ENCODE results near the gene ROPN1.
"Not testable (repeated sequence)": the region's sequence is repeated elsewhere in the genome, so short reads cannot be mapped to it uniquely, and the experiment has no call there.

The ROPN1 gene

DNA sequence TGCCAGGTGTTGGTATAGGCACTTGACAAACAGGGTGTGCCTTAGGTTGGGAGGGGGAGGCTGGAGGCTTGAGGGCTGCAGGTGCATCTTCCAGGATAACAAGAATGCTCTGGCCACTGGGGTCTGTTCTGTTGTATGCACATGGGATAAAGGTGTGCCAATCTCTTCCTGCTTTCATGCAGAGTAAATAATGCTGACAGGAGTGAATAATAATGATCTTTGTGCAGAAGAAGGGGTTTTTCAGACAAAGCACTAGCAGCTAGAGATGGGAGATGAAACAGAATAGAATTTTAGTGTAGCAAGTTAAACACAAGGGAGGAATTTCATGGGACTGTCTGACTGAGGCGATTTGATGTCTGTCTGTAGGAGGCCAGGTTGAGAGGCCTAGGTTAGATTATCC lies 1.9 kb upstream of the ROPN1 start:
- DNase-seq = no peak

DNA sequence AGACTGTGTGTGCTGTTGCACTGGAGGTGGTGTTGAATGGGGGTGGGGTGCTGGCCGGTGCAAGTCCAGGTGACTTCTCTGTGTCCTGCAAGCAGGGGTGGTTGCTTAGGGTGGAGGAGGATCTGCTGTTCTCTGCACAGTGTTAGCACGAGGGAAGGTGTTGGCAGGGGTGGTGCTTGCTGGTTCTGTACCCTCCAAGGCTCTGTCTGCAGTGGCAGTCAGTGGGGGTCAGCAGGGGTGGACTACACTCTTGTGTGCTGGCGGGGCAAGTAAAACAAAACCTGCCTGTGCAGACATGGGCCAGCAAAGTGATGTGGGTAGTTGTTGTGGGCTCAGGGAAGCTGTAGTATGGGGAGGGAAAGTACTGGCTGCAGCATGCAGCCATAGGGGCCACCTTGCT lies 5.5 kb downstream of the ROPN1 start:
- DNase-seq = no peak

DNA sequence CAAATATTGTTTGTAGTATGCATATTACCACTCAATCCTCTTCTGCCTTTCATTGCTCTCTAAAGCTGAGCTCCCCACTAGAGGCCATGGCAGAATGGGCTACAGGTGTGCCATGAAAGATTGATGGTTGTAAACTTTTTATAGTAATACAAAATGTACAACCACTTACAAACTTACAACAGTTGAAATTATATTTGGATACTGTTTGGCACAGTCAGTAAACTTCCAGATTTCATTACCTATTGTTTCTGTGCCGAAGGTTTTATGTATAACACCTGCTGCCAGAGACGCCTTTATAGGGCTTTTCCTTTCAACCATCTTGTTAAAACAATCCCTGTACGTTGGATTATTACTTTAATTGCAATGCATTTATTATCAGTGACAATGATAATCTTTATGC lies 7.0 kb downstream of the ROPN1 start:
- DNase-seq = no peak

DNA sequence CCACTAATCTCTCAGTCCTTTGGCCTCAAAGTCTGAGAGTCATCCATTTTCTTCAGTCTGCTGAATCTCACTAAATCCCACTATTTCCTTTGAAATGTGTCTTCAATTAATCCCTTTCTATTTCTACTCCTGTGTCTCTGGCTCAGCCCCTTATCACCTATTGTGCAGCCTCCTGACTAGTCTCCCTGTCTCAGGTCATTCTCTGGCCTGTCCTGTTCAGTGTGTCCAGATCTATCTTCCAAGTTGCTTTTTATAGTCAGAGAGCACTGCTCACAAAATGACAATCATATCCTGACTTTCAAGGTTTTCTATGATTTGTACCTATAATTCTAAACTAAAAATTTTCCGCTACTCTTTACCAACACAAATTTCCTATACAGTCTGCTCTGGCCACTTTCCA lies 7.6 kb downstream of the ROPN1 start:
- DNase-seq = no peak

DNA sequence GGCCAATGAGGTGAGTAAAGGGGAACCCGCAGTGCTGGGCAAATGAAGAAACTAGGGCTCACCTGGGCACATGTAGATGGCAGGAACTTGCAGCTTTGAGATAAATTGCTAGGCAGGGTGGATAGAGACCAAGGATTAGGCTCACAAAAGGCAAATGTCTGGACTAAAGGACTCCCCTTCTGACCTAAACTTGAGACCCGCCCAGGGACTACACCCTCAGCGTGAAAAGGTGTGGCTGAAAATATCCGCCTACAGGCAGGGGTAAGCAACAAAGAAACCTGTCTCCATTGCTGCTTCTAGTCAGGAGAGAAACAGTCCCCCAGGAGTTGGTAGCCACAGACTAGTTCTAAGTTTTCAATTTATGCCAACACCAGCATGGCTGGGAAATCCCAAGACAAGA lies 10.6 kb downstream of the ROPN1 start:
- DNase-seq = not testable (repeated sequence)

DNA sequence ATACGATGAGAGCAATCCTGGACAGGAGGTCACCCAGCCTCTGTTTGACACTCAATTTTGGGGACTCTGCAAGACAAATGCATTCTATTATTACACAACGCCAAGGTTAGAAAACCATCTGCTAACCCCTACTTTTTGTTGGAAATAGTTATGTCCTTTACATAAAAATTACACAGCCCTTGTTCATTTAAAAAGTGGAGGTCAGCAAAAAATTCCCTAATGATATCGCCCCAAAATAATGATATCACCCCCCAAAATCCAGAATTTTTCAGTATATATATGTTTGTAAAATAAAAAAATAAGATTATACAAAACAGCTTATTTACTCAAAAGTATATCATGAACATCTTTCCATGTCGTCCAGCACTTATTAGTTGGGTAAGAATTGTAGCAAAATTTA lies 11.4 kb downstream of the ROPN1 start:
- DNase-seq = no peak

DNA sequence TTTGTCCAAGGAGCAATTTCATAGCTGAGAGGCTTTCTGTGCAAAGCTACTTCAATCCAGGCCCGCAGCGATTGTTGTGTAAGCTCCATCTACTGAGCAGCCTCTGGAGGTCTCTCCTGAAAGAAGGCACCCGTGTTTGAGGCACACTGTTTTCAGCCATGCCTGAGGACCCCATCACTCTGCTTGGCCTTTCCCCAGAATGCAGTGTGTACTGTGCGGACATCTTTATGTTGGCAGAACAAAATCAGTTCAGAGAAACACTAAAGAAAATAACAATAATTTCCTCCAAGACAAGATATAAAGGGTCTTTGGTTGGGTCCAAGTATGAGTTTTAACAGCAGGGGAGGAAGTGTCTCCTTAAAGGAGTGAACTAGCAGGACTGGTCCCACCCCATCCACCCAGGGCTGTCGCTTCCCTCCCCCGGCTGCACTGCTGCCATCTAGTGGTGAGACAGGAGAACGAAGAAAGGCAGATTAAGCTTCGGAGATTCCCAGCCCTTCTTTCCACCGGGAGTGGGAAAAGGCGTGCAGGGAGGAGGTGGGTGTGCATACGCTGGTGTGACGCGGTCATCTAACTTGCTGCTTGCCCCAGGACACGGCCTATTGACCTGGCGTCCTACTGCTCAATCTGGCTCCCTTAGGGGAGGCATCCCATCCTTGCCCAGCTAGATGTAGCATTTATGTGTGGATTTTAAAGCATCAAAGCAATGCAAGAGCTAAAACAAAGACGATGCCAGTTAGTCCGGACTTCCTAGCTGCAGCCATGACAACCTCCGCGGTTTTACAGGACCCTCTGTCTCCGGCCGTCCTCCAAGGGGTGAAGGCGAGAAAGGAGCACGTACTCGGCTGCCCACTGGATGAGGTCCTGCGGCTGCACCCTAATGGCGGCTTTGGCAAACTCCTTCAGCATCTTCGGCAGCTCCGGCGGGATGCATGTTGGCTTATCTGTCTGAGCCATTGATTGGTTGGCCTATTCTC lies 12.1 kb downstream of the ROPN1 start:
- not testable (repeated sequence) for DNase-seq

DNA sequence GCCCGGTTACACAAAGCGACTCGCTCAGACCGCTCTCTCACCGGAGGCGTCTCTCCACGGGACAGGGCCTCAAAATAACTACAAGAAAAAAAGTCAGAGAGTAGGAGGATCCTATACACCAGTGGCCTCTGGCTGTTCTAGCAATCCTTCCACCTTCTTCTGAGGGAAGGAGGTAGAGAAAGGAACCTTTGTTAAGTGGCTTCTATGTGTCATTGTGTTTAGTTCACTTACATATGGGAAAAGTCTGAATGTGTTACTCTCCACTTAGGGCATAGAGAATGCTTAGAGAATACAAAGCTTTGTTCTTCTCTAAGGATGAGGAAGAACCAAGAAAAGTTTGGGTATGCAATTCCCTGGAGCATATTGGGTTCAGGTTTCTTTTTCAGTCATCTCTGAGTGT lies 15.0 kb downstream of the ROPN1 start:
- DNase-seq = not testable (repeated sequence)

DNA sequence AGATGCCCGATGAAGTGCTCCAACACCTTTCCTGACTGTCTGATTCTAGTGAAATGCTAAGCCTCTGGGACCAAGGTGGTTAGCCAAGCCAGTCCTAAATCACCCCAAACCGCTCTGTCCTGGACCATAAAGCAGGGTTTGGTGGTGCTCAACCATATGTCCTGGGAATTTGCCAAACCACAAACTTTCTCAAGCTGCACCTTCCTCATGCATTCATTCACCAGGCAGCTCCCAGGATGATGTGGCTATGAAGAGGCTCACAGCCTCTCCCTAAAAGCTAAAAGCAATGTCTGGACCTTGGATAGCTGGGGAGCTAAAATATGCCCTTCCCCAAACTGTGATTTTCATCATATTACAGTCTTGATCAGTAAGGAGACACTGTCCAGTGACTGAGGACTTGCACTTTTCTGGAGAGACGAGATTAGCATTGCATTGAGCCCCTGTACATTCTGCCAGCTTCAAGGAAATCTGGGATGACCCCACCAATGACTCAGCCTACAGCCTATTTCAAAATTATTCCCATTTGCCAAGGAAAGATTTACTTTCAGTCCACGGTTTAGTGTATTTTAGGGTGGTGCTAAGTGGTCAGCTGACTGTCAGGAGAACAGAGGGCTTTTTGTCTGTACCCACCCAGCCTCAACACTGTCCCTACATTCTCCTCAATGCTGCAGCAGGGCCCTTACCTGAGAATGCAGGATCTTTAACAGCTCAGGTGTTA lies 15.6 kb downstream of the ROPN1 start:
- DNase-seq = not testable (repeated sequence)

DNA sequence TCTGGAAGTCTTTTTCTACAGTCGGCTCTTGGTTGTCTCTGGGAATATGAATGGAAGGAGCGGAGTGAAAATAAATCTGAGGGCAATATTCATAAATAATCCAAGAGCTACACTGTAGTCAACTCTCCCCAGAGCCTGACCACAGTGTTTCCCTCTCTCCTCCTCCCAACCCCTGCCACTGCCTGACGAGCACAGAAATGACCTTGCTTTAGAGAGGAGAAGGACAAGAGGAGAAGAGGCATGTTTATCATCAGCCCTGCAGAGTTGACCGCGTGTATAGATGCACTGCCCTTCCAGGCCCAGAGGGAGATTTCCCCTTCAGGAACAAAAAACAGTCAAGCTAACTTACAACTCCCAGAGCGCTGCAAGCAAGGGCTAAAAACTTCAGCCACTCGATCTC lies 16.9 kb downstream of the ROPN1 start:
- DNase-seq = not testable (repeated sequence)

DNA sequence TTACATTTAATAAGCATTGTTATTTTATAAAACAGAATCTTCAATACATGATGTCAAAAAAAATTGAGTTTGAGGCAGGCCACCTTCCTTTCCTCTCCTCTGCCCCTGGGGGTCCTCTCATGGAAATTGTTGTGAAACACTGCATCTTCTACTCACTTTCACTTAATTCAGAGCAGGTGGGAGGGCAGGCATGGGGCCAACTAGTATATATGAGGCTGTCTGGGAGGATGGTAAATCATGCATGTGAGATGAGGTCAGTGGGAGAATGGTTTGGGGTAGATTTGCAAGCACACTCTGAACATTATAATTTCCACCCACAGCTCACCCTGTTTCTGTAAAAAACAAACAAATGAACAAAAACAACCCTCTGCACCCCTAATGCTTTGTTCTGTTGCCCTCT lies 20.5 kb downstream of the ROPN1 start:
- no peak for DNase-seq

DNA sequence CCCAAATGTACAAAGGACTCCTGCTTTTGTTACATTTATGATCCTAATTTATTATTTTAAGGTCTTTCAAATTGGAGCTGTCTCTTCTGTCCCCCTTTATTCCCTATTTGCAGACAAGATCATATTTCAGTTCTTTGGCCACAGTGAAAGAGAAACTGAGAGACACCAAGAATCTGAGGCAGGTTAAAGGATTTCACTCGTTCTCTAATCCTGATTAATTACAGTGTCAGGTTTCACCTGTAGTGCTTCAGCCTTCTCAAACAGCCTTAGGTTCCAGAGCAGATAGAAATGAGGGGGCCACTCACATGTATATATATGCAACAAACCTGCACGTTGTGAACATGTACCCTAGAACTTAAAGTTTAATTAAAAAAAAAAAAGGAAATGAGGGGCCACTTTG lies 24.7 kb downstream of the ROPN1 start:
- not testable (repeated sequence) for DNase-seq

DNA sequence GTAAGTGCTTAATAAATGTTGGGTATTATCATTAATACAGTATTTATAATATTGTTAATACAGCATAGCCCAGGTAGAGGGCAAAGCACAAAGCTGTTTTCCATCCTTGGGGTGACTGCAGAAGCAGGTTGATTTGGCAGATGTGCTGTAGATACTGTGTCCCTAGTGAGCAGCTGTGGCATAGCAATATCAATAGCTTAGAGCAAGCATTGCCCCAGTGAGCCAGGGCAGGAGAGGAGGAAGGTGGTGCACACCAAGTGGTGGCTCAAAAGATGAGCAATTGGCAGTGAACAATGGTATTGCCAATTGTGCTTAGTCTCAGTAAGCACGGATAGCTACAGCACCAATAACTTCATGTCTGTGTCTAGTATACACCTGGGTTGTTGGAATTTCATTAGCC lies 25.1 kb downstream of the ROPN1 start:
- DNase-seq = not testable (repeated sequence)

DNA sequence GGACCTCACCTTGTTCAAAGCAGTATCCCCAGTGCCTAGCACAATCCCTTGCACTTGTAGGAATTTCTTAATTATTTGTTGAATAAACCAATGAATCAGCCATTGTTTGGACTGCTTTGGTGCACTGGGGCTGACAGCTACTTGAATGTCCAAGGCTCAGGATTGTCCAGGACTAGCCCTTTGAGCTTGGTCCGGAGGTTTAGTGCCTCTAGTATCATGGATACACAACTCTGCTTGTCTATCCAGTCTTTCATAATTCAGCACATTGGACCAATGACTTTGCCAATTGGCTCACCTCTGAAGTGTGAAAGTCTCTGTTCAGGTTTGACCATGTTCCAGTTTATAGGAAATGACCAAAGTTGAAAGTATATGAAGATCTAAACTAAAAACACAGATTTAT lies 27.1 kb downstream of the ROPN1 start:
- not testable (repeated sequence) for DNase-seq

DNA sequence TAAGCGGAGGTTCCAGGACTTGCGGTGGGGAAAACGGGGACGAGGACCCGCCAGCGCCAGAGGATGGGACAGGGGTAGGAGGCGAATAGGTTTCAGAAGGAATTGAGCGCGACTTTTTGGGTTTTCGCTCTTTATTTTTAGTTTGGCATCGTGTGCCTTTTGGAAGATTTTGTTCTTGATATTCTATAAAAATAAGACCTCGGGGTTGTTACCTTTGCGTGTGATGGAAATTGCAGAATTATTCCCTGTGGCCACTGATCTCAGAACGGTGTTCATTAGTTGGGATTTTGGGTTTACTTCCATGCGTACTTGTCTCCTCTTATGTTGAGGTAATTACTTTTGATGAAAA lies 30.4 kb downstream of the ROPN1 start:
- DNase-seq = no peak

DNA sequence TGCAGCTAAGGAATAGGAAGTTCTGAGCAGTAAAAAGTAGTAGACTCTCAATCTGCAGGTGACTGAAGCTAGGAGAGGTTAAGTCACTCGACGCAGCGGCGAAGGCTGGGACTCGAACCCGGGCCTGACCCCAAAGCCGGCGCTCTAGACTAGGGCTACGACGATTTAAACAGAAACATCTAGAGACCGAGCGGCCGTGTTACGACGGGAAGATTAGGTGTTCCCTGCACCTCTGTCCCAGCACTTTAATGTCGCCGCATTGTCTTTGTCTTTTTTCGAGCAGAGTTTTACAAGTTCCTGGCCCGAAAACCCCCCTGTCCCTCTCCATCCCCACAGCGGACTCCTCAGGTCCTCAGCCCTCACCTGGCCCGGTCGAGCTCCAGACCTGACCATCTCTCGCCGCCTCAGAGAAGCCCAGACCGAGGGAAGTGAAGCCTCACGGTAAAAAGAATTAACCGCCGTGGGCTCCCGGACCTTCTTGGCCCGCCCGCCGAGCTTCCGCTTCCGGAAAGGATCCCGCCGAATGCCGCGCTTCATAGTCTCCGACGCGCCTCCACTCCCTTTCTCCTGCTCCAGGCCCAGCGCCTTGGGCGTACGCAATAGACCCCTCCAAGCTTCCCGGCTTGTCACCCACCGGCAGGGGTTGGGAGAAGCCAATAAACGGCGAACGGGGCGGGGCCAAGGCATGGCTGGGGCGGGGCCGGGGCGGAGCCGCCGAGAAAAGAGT lies 31.0 kb downstream of the ROPN1 start, which contains the start of gene CCDC14:
TSS of gene CCDC14 (minus strand) at position 449 of the 727 bp plus-strand sequence. CDS start at position 393, 56 bp downstream.
- DNase-seq = peak; percentile 72

DNA sequence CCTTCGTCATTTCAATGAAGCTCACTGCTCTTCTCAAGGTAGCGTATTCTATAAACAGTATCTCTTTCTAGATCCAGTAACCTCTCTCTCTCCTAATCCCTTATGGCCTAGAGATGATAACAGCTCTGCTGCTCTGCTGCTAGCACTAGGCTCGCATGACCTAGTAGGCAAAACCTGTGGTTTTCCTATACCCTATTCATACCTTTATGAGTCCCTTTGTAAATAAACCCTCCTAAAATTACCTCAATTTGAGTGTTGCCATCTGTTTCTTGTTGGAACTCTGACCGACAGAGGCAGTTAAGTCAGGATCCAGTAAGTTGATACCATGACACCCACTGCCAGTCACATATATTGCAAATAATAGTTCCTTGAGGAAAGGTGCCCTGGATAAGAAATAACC lies 38.2 kb downstream of the ROPN1 start:
- DNase-seq = no peak

DNA sequence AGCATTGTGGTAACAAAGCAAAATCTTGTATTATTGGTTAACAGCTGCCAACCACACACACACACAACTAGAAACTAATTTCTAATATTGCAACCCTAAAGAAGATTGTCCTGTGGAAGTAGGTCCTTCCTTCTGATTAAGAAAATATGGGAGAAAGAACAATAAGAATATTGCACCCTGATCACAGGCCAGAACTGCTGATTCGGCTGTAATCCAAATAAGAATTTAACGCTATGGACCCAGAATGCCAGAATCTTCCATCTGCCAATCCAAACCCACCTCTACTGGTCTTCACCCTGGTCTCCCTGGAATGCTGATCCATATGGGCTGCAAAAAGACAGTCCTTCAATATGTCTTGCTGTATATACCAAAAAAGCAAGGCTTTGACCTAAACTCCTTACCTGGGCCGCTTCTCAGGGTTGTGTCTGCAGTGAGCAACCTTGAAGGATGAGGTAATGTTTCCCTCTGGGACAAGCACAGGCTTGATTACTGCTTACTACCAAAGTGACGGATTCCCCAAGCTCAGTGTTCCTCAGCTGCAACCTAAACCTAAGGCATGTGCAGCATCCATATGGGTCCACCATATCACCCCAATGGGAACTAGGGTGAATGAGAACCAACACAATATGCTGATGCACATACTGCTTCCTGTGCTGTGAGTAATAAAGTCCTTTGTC lies 38.9 kb downstream of the ROPN1 start:
- DNase-seq = no peak

DNA sequence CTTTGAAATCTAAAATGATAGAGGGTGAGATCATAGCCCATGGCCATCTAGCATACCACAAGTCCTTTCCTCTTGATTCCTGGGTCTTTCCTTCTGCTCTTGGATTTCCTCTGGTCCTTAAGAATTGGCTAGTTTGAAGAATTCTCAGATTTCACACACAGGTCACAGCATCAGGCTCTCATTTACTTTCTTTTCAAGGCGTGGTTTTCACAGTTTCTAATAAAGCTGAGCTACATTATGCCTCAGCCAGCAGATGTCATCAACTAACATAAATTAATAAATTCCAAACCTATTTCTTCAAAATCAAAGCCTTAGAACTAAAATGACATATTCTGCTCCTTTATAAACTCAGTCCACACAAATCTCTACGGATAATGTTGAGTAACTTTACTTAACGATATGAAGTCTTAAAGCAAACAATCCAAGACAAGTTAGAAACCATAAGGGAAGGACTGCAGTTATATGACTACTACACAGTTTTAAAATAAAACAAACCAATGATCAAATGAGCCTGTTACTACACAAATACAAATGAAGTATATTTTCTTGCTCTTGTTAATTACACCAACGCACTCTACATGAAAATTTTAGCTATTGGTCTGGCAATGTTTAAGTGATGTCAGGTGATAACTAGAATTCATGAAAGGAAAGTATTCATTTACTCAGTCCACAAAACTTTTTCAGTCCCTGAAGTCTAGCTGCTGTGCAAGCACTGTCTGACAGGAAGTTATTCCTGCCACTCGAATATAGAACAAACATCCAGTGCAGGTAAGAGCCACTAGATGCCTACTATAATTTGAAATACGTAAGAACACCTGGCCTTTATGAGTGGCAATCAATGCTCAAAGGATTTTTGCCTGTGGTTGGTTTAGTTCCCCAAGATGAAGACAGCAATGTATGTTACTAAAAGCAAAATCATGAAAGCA lies 40.1 kb downstream of the ROPN1 start:
- DNase-seq = no peak

DNA sequence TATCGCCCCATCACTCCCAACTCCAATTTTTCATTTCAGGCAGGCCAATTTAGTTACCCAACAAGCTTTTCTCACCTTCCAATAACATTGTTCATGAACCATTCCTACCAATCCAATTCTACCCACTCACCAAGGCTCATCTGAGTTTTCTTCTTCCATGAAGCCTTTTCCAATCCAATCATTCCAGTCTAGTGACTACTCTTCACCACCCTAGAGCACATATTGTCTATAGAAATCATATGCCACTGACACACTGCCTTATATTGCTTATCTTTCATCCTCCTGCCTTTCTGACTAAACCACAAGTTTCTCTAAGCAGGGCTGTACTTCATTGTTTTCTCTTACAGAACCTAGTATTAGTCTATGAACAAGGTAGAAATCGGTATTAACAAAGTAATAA lies 42.3 kb downstream of the ROPN1 start:
- DNase-seq = no peak

DNA sequence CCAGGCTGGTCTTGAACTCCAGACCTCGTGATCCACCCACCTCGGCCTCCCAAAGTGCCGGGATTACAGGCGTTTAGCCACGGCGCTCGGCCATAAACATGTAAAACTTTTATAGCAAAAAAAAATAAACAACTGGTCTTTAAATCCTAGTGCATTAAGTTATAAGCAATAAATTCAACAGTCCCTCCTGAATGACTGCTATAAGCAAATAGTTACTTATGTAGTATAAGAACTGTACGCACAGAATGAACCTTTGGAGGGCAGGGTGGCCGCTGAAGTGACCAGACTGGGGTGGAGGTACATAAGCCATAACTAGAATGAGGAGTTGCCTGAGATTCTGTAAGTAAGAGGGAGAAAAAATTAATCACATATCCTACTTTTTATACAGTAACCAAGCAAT lies 43.5 kb downstream of the ROPN1 start:
- no peak for DNase-seq

DNA sequence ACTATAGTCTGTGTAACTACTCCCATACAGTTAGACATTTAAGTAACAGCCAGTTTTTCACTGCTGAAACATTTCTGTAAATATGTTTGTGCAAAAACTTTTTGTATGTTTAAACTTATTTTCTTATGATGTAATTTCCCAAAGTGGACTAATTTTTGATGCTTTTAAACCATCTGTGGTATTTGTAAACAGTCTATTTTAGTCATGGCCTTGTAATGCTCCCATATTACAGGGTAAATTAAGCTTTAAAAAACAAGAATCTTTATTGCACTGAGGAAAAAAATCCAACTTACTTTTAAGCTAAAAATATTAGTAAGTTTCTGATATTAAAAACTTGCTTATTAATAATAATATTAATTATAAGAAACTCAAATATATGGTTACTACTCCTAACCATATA lies 44.4 kb downstream of the ROPN1 start:
- no peak for DNase-seq
